GM20431 (cell line): Measurements from ENCODE around the gene AHCY.
"Not testable (repeated sequence)": the region's sequence is repeated elsewhere in the genome, so short reads cannot be mapped to it uniquely, and the experiment has no call there.

Experiments
- in situ Hi-C: fragments of 300-500 bp; cut with MseI, MboI; formaldehyde crosslinking; loops from one replicate; pipeline ENCODE4 v1.15.0; 2020; ENCODE audit warnings: low sequenced_read_pairs; ENCODE audit not compliant: unreplicated experiment

Gene AHCY

DNA sequence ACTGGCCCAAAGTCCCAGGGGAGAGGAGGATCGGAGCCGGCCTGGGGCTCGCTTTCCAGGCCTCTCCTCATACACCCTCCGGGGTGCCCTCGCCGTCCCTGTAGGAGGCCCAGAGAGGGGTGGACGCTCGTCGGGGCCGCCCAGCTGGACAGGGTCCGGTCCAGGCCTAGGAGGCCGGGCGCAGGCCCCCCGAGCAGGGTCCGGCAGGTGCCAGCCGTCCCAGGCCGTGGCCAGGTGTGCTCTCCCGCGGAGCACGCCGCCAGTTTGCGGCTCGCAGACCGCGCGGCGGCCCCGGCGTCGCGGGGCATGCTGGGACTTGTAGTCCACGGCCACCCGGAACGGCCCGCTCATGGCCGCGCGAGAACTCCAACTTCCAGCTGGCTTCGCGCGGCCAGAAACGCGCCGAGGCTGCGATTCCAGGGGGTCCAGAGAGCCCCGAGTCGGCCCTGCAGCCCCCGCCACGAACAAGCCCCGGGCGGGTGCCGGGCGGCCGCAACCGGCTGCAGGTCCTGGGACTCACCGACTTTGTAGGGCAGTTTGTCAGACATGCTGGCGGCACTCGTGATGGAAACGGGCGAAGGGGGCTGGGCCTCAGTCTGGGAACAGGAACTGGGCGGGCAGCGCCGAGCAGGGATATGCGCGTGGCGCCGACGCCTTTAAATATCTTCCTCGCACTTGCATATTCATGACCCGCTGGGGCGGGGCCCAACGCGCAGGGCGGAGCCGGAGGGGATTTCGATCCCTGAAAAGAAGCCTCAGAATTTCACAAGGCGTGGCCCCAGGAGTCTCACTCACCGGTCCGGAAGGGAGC, at the start of gene AHCY:
TSS of gene AHCY (minus strand) at position 633 of the 811 bp plus-strand sequence. CDS start at position 548, 85 bp downstream.
- in situ Hi-C loops = loop anchor here (25.0 kb wide), 2 partner anchors 234 to 459 kb away; no protein-coding TSS in a partner anchor

GRCh38 chr20:34350095-34350494, 46.9 kb upstream of the AHCY start:
- in situ Hi-C loops = no loop called here

GRCh38 chr20:34347571-34347970, 44.4 kb upstream of the AHCY start:
- in situ Hi-C loops = no loop called here

- in situ Hi-C loops = not testable (repeated sequence)
Observed at GRCh38 chr20:34346533-34346865, 43.3 kb upstream of the AHCY start.

GRCh38 chr20:34345839-34346532, 42.8 kb upstream of the AHCY start:
- in situ Hi-C loops = not testable (repeated sequence)

GRCh38 chr20:34345402-34345736, 42.2 kb upstream of the AHCY start:
- in situ Hi-C loops = no loop called here

- in situ Hi-C loops = no loop called here
Observed at GRCh38 chr20:34344238-34344637, 41.1 kb upstream of the AHCY start.

DNA sequence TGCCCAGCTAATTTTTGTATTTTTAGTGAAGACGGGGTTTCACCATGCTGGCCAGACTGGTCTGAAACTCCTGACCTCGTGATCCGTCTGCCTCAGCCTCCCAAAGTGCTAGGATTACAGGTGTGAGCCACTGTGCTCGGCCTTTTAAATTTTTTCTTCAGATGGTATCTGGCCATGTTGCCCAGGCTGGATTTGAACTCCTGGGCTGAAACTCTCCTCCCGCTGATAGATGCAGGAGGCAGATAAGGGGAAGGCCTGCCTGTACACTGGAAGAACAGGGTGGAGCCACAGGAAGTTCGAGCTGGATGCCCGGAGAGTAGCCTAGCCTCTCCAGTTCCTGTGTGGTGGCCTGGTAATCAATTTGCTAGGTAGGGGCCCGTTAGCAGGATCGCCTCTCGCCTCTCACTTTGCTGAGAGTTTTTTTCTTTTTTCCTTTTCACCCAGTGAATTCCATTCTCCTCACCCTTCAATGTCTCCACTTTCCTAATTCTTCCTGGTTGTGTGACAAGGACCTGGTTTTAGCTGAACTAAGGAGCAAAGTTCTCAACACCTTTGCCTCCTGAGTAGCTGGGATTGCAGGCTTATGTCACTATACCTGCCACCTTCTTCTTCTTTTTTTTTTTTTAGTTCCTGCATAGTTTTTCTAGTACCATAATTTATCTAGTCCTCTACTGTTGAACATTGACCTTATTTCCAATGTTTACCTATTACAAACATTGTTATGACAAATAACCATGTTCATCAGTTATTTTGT, 40.5 kb upstream of the AHCY start:
- in situ Hi-C loops = no loop called here

DNA sequence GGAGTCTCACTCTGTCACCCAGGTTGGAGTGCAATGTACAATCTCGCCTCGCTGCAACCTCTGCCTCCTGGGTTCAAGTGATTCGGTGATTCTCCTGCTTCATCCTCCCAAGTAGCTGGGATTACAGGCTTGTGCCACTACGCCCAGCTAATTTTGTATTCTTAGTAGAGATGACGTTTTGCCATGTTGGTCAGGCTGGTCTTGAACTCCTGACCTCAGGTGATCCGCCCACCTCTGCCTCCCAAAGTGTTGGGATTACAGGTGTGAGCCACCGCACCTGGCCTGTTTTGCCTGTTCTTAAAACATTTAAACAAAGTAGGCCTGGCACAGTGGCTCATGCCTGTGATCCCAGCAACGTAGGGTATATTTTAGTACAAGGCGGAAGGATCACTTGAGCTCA, 38.0 kb upstream of the AHCY start:
- in situ Hi-C loops = not testable (repeated sequence)

GRCh38 chr20:34340726-34341125, 37.6 kb upstream of the AHCY start:
- in situ Hi-C loops = not testable (repeated sequence)

DNA sequence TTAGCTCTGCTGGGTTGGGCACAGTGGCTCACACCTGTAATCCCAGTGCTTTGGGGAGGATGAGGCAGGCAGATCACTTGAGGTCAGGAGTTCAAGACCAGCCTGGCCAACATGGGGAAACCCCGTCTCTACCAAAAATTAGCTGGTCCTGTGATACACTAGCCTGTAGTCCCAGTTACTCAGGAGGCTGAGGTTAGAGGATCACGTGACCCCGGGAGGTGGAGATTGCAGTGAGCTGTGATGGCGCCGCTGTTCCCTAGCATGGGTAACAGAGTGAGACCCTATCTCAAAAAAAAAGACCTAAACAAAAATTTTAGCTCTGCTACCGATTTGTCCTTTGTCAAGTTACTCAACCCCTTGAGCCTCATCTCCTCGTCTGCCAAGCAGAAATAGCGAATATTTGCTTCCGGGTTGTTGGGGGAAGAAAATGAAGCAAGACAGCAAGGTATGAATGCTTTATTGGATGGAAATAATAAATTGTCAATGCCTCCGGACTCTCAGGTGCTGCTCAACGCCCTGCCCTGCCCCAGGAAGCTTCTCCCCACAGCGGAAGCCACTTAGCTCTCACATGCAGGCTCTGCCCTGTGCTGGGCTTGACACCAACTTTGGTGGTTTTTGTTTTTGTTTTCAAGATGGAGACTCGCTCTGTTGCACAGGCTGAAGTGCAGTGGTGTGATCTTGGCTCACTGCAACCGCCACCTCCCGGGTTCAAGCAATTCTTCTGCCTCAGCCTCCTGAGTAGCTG, 35.0 kb upstream of the AHCY start:
- in situ Hi-C loops = no loop called here

- in situ Hi-C loops = no loop called here
Observed at GRCh38 chr20:34337544-34337943, 34.4 kb upstream of the AHCY start.

DNA sequence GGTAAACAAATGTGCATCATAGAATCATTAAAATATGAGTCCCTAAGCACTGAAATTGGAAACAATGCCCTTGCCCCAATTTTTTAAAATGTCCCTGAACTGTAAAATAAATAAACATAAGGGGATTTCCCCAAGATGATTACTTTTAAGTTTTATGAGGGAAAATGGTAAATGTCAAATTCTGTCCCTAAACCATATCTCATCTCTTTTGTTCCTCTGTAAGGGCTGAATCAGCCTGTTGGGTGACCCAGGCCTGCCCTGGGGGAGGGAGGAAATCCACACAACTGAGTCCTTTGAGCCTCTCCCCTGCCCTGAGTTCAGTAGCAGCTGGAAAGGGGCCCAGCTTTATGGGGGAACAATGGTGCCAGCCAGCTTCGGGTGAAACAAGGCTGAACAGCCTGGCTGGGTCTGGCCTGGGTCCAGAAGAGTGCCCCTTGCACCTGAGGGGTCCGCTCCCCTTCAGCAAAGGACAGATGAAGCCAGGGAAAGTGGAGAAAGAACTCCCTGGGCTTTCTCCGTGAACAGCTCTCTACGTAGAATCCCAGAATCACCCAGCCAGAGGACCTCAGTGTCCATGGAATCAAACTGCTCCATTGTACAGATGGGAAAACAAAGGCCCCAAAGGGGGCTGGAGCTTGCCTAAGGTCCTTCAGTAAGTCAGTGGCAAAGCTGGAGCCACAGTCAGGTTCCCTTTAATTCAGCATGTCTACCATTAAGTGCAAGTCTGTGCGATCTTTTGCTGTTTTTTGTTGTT, 31.7 kb upstream of the AHCY start:
- in situ Hi-C loops = no loop called here

- in situ Hi-C loops = no loop called here
Observed at GRCh38 chr20:34333786-34334185, 30.6 kb upstream of the AHCY start.

GRCh38 chr20:34332262-34332920, 29.2 kb upstream of the AHCY start:
- in situ Hi-C loops = no loop called here

DNA sequence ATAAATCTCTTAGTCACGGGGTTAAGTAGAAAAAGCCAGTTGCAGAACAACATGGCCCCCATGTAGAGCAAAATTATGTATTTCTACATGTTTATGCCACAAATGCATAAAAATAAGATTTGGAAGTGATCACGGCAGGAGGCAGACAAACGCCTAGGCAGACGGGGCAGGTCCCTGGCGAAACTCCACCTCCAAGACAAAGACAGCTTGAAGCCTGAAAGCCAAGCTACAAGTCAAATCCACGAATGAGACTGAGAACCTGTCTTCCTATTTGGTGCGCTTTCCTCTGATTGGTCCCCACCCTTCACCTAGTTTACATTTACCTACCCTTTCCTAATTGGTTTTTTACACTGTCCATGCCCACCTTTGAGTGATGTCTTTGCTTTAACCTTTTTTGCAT, 28.7 kb upstream of the AHCY start:
- in situ Hi-C loops = no loop called here

- in situ Hi-C loops = not testable (repeated sequence)
Observed at GRCh38 chr20:34330861-34331544, 27.8 kb upstream of the AHCY start.

DNA sequence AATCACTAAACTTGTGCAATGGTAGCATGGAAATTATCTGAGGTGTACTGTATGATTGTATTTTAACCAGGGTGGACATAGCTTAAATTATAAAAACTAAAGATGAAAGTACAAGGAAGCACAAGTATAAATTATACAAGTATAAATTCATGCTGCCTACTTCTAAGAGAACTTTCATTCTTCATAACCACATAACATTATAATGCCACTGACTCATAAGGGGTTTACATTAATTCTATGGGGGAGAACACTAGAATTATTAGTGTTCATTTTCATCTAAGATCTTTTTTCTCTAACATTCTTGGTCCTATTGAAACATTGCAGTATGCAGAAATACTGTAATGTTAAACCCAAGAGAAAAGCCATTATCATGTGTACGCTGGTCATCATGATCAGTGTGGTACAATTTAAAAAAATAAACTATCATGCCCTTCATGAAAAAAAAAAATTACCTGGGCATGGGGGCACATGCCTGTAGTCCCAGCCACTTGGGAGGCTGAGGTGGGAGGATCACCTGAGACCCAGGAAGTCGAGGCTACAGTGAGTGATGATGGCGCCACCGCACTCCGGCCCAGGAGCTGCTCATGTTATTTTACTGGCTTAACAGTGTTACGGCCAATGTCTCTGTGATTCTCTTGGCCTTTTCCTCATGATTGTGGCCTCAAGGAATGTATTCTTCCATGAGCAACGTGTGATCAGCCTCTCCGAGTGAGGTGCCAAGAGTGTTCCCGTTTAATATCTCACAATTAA, 25.9 kb upstream of the AHCY start:
- in situ Hi-C loops = no loop called here
